Adrenal gland (tissue), 12 donors: ENCODE results near the gene SPO11. TPM values are rescaled to one million over a fixed set of nuclear protein-coding genes. Genes with fewer than 3 reads are reported as not detected.

Experiments used
- DNase-seq, 7 donors: peaks; one replicate each; pipeline ENCODE4 v3.0.0-alpha.2; 2019 to 2020
- H3K27ac ChIP-seq, 5 donors: fragments of 200-600 bp; sonication (generic) in 4 of 5; 1 replicate in 3 of 5; 2 replicates in 2 of 5; pipeline versions ENCODE4 v1.5.1 to v1.8.0; 2016 to 2020; ENCODE audit warnings: mild to moderate bottlenecking in 1 of 5
- H3K27me3 ChIP-seq: fragments of 200-600 bp; 2 replicates; pipeline ENCODE4 v1.8.0; 2021
- H3K36me3 ChIP-seq, 2 donors: fragments of 200-600 bp; replicated peaks in 1 of 2; 1 replicate in 1 of 2; 2 replicates in 1 of 2; pipeline versions ENCODE4 v1.5.1 to v1.8.0; 2018 to 2022
- H3K4me1 ChIP-seq, 2 donors: fragments of 200-600 bp; replicated peaks in 1 of 2; 1 replicate in 1 of 2; 2 replicates in 1 of 2; pipeline versions ENCODE4 v1.5.1 to v1.8.0; 2018 to 2021
- H3K4me3 ChIP-seq, 4 donors: fragments of 200-600 bp; sonication (generic) in 3 of 4; one replicate each; pipeline ENCODE4 v1.5.1; 2016 to 2018
- H3K9me3 ChIP-seq, 3 donors: fragments of 200-600 bp; sonication (generic) in 1 of 3; replicated peaks in 1 of 3; 1 replicate in 2 of 3; 2 replicates in 1 of 3; pipeline versions ENCODE4 v1.5.1 to v1.8.0; 2016 to 2021
- CTCF ChIP-seq, 6 experiments: fragments of 450-650 bp in 4 of 6; fragments of 200-600 bp in 2 of 6; sonication (generic) in 1 of 6; IDR thresholded peaks; 1 replicate in 5 of 6; 2 replicates in 1 of 6; pipeline versions ENCODE4 v1.5.1 to v1.8.0; 2016 to 2021; ENCODE audit warnings: antibody characterized with exemption in 6 of 6, mild to moderate bottlenecking in 2 of 6, moderate library complexity in 1 of 6
- POLR2A ChIP-seq, 2 donors: fragments of 450-650 bp; IDR thresholded peaks; one replicate each; pipeline ENCODE4 v1.6.1; 2017; ENCODE audit warnings: antibody characterized with exemption in 2 of 2, mild to moderate bottlenecking in 2 of 2, moderate library complexity in 1 of 2
- WGBS, 4 donors: extraction: QIAGEN DNeasy Blood & Tissue Kit in 2 of 4; methylation state at CpG; one replicate each; pipeline versions ENCODE4 v1.1.5 to v1.1.7; 2013 to 2017; 5-methylcytosine and 5-hydroxymethylcytosine counted together
- intact Hi-C, 2 donors: fragments of 100-400 bp; cut with DNase I; formaldehyde crosslinking; loops; one replicate each; pipeline versions ENCODE4 v1.14.1 to v1.15.0; 2022 to 2023
- polyA plus RNA-seq, 3 donors: library from polyadenylated mRNA; stranded (reverse); fragments of 200-250 nt in 2 of 3; fragments of 350-450 nt in 1 of 3; fragmentation: Illumina TruSeq in 1 of 3; extraction: RNeasy Lipid Tissue Mini Kit (QIAGEN cat#74804) in 1 of 3; gene quantifications; one replicate each; pipeline ENCODE4 v1.2.3, GENCODE V29; 2013 to 2014
- total RNA-seq, 9 donors: library from RNA; depleted of rRNA in 4 of 9; stranded (reverse); fragments of >200 nt in 4 of 9; fragments of 120-200 nt in 1 of 9; fragmentation: NEBNext Ultra II Directional in 1 of 9; extraction: Animal tissue kit (Norgen Biotek cat#: 25700) in 1 of 9; gene quantifications; one replicate each; pipeline versions ENCODE4 v1.1.0 to v1.2.4, GENCODE V29; 2013 to 2023
- donor health status: healthy with polysubstance abuse.
- donor health status: Bipolar disorder and iron deficiency.
- donor health status: DM: yes; HTN: yes; CAD: no.
- donor health status: DM: no; HTN: no; CAD: no.
- donor health status: DM: no; HTN: no; CAD: no.
- donor health status: DM: yes; HTN: yes; CAD: no.

SPO11 gene
- total and polyA plus RNA-seq, 12 donors = not detected

DNA sequence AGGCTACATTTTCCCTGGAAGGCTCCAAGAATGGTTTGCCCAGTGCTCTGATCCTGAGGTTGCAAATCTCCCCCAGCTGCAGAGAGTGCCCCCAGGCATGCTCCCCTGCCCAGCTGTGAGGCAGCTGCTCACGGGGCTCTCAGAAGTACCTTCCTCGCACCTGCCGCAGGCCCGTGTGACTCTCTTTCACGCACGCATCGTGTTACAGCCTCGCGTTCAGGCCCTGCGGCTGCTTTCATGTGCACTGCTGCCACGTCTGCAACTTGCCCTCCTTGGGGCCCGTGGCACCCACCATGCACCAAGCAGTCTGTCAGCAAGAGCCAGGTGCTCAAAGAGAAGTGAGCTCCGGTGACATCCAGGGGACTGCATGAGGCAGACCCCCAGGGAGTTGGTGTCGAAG lies 28.6 kb upstream of the SPO11 start:
- no peak for DNase-seq
- intact Hi-C loops = no loop called here
- H3K4me3 ChIP-seq = no peak overlapping the region
- no peaks in the 10 kb centered on the region for H3K36me3 ChIP-seq
- no peak overlapping the region for H3K27ac ChIP-seq
- H3K4me1 ChIP-seq = no peaks in the 10 kb centered on the region
- no peaks in the 10 kb centered on the region for H3K9me3 ChIP-seq
- H3K27me3 ChIP-seq = no peaks in the 10 kb centered on the region
- 63 to 82% (median 66%) methylated on average over 4 to 14 of the region's 14 CpGs for WGBS, 4 donors
- TF ChIP-seq POLR2A (IDR thresholded peaks at IDR 0.05) = no peak
- TF ChIP-seq CTCF (IDR thresholded peaks at IDR 0.05) = no peak

DNA sequence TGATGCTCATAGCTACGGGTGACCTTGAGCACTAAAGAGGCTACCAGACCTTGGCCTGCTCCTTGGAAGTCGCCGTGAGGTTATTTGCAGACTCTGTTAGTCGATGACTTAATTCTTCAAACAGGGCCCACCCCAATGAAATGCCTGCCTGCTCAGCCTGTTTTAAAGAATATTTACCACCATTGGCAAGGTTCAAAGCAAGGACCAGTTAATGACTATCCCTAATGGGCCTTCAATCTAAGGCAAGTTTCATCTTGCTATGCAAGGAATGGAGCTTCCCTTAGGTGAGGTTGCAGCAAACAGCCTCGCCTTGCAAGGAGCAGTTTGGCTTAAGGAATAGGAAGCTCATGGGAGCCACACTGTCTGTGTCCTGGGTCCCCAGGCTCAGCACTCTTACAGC lies 22.9 kb upstream of the SPO11 start:
- Histone ChIP-seq H3K4me3 (no peak overlapping the region), H3K27ac (no peak overlapping the region), H3K36me3 (no peaks in the 10 kb centered on the region), H3K27me3 (peaks cover 9% of the 10 kb centered on the region), H3K9me3 (no peaks in the 10 kb centered on the region), H3K4me1 (no peaks in the 10 kb centered on the region)
- intact Hi-C loops = no loop called here
- DNase-seq = no peak
- 58 to 71% (median 64%) methylated on average over 5 of the region's 5 CpGs for WGBS, 4 donors
- TF ChIP-seq CTCF (IDR thresholded peaks at IDR 0.05) (no peak), POLR2A (IDR thresholded peaks at IDR 0.05) (no peak)

- H3K36me3 ChIP-seq = no peaks in the 10 kb centered on the region
Measured at GRCh38 chr20:57308451-57309271, 20.9 kb upstream of the SPO11 start.

More at GRCh38 chr20:57308451-57309271, 20.9 kb upstream of the SPO11 start:
- DNase-seq = no peak
- no peak overlapping the region for H3K27ac ChIP-seq
- H3K4me1 ChIP-seq = no peaks in the 10 kb centered on the region
- no peaks in the 10 kb centered on the region for H3K9me3 ChIP-seq
- H3K27me3 ChIP-seq = peaks cover 9% of the 10 kb centered on the region
- H3K4me3 ChIP-seq = no peak overlapping the region
- TF ChIP-seq POLR2A (IDR thresholded peaks at IDR 0.05) (no peak), CTCF (IDR thresholded peaks at IDR 0.05) (no peak)
- WGBS, 4 donors = 53 to 59% (median 56%) methylated on average over 11 to 13 of the region's 13 CpGs
- intact Hi-C loops = no loop called here
